Subcutaneous abdominal adipose tissue (tissue), 5 donors: ENCODE data around the gene XRCC6.
"Not testable (repeated sequence)": the region's sequence is repeated elsewhere in the genome, so short reads cannot be mapped to it uniquely, and the experiment has no call there.

ENCODE experiments used
- H3K27ac ChIP-seq: one replicate; pipeline ENCODE4 v1.7.0; 2013; ENCODE audit warnings: low read depth, mild to moderate bottlenecking, inconsistent platforms, low read length, moderate library complexity
- H3K27me3 ChIP-seq, 5 donors: one replicate each; pipeline ENCODE4 v1.7.0; 2013; ENCODE audit warnings: low read length in 5 of 5, inconsistent platforms in 1 of 5; ENCODE audit not compliant: control insufficient read depth in 5 of 5, insufficient read depth in 4 of 5
- H3K36me3 ChIP-seq, 5 donors: one replicate each; pipeline ENCODE4 v1.7.0; 2013; ENCODE audit warnings: low read length in 5 of 5; ENCODE audit not compliant: control insufficient read depth in 5 of 5, insufficient read depth in 5 of 5
- H3K4me1 ChIP-seq, 5 donors: one replicate each; pipeline ENCODE4 v1.7.0; 2013; ENCODE audit warnings: low read length in 5 of 5, mild to moderate bottlenecking in 3 of 5, moderate library complexity in 1 of 5; ENCODE audit not compliant: control insufficient read depth in 5 of 5, insufficient read depth in 5 of 5
- H3K4me3 ChIP-seq, 5 donors: one replicate each; pipeline ENCODE4 v1.7.0; 2013; ENCODE audit warnings: low read length in 5 of 5, low read depth in 1 of 5
- H3K9ac ChIP-seq, 5 donors: one replicate each; pipeline ENCODE4 v1.7.0; 2013; ENCODE audit warnings: low read length in 5 of 5, mild to moderate bottlenecking in 4 of 5, moderate library complexity in 3 of 5
- H3K9me3 ChIP-seq, 5 donors: one replicate each; pipeline ENCODE4 v1.7.0; 2013; ENCODE audit warnings: low read length in 5 of 5; ENCODE audit not compliant: control insufficient read depth in 5 of 5
- donor health status: healthy.
- donor health status: healthy.
- donor health status: healthy.
- donor health status: healthy.
- donor health status: healthy.

Gene XRCC6

GRCh38 chr22:41579297-41579996 is 41.6 kb upstream of the XRCC6 start:
- Histone ChIP-seq H3K36me3 (peaks cover 0 to 78% (median 68%) of the 10 kb centered on the region in 5 donors), H3K9me3 (no peaks in the 10 kb centered on the region), H3K27ac (no peak overlapping the region), H3K4me3 (no peak overlapping the region), H3K27me3 (no peaks in the 10 kb centered on the region), H3K4me1 (peaks cover 5 to 27% (median 15%) of the 10 kb centered on the region in 5 donors), H3K9ac (no peak overlapping the region)

- H3K9ac ChIP-seq = no peak overlapping the region
- H3K4me1 ChIP-seq = peaks cover 3 to 21% (median 10%) of the 10 kb centered on the region in 5 donors
- H3K27me3 ChIP-seq = no peaks in the 10 kb centered on the region
- H3K4me3 ChIP-seq = no peak overlapping the region
- no peaks in the 10 kb centered on the region for H3K9me3 ChIP-seq
- H3K36me3 ChIP-seq = peaks cover 0 to 84% (median 73%) of the 10 kb centered on the region in 5 donors
- no peak overlapping the region for H3K27ac ChIP-seq
These were observed 41.1 kb upstream of the XRCC6 start for GRCh38 chr22:41579997-41580355.

GRCh38 chr22:41582694-41583093 is 38.4 kb upstream of the XRCC6 start:
- H3K36me3 ChIP-seq = peaks cover 0 to 67% (median 59%) of the 10 kb centered on the region in 5 donors
- no peak overlapping the region for H3K27ac ChIP-seq
- no peaks in the 10 kb centered on the region for H3K27me3 ChIP-seq
- no peak overlapping the region for H3K9ac ChIP-seq
- H3K4me3 ChIP-seq = no peak overlapping the region
- no peaks in the 10 kb centered on the region for H3K9me3 ChIP-seq
- H3K4me1 ChIP-seq = peaks cover 0 to 5% (median 4%) of the 10 kb centered on the region in 5 donors

- H3K4me3 ChIP-seq = no peak overlapping the region
- H3K9me3 ChIP-seq = no peaks in the 10 kb centered on the region
- H3K9ac ChIP-seq = no peak overlapping the region
- H3K27ac ChIP-seq = no peak overlapping the region
- H3K27me3 ChIP-seq = no peaks in the 10 kb centered on the region
- peaks cover 0 to 45% (median 40%) of the 10 kb centered on the region in 5 donors for H3K36me3 ChIP-seq
- peaks cover 5 to 24% (median 24%) of the 10 kb centered on the region in 5 donors for H3K4me1 ChIP-seq
These were observed 36.2 kb upstream of the XRCC6 start for GRCh38 chr22:41584881-41585280.

- no peaks in the 10 kb centered on the region for H3K27me3 ChIP-seq
- H3K9me3 ChIP-seq = no peaks in the 10 kb centered on the region
- H3K4me3 ChIP-seq = no peak overlapping the region
- H3K36me3 ChIP-seq = peaks cover 0 to 38% (median 35%) of the 10 kb centered on the region in 5 donors
- H3K27ac ChIP-seq = no peak overlapping the region
- peaks cover 5 to 30% (median 24%) of the 10 kb centered on the region in 5 donors for H3K4me1 ChIP-seq
- H3K9ac ChIP-seq = no peak overlapping the region
These were observed 35.2 kb upstream of the XRCC6 start for GRCh38 chr22:41585898-41586297.

GRCh38 chr22:41587347-41587723 is 33.8 kb upstream of the XRCC6 start:
- peaks cover 5 to 30% (median 24%) of the 10 kb centered on the region in 5 donors for H3K4me1 ChIP-seq
- no peaks in the 10 kb centered on the region for H3K27me3 ChIP-seq
- no peak overlapping the region for H3K4me3 ChIP-seq
- peak overlapping the region in 1 of 5 donors; percentile 13 for H3K9ac ChIP-seq
- peaks cover 0 to 29% (median 27%) of the 10 kb centered on the region in 5 donors for H3K36me3 ChIP-seq
- peak overlapping the region; percentile 24 for H3K27ac ChIP-seq
- no peaks in the 10 kb centered on the region for H3K9me3 ChIP-seq

GRCh38 chr22:41589391-41590241 is 31.5 kb upstream of the XRCC6 start, which contains the start of gene PMM1:
PMM1 (minus strand) TSS chr22:41589840; CDS start chr22:41589805, 35 bp downstream.
- Histone ChIP-seq H3K9me3 (no peaks in the 10 kb centered on the region), H3K27ac (peak within 1 kb of the TSS; percentile 50), H3K4me3 (peak within 1 kb of the TSS; percentile 84 to 98 (median 91)), H3K9ac (peak within 1 kb of the TSS; percentile 25 to 86 (median 62)), H3K4me1 (peaks cover 5 to 30% (median 24%) of the 10 kb centered on the region in 5 donors), H3K27me3 (no peaks in the 10 kb centered on the region), H3K36me3 (peaks cover 0 to 6% (median 6%) of the 10 kb centered on the region in 5 donors)

GRCh38 chr22:41593336-41593960 is 27.6 kb upstream of the XRCC6 start:
- not testable (repeated sequence) for H3K9me3 ChIP-seq, H3K36me3 ChIP-seq, H3K27ac ChIP-seq, H3K27me3 ChIP-seq, H3K9ac ChIP-seq, H3K4me3 ChIP-seq
- H3K4me1 ChIP-seq = peaks cover 5 to 18% (median 14%) of the 10 kb centered on the region in 5 donors

GRCh38 chr22:41595703-41596102 is 25.4 kb upstream of the XRCC6 start:
- H3K9ac ChIP-seq = peak overlapping the region in 1 of 5 donors; percentile 22
- no peaks in the 10 kb centered on the region for H3K9me3 ChIP-seq
- H3K4me3 ChIP-seq = no peak overlapping the region
- peaks cover 0 to 7% (median 0%) of the 10 kb centered on the region in 5 donors for H3K4me1 ChIP-seq
- H3K27ac ChIP-seq = no peak overlapping the region
- H3K27me3 ChIP-seq = no peaks in the 10 kb centered on the region
- H3K36me3 ChIP-seq = peaks cover 0 to 17% (median 9%) of the 10 kb centered on the region in 5 donors
